ENCODE measurements around the gene FLYWCH2. TPM values are rescaled to one million over a fixed set of nuclear protein-coding genes. Genes with fewer than 3 reads are reported as not detected.

FLYWCH2 gene
- total RNA-seq, 2 experiments from 2014 or later, result 12.7 to 15.2 TPM

- CTCF ChIA-PET, result interaction anchor here (1.2 to 3.3 kb wide), 7 partner anchors 9 to 74 kb away, joined by 4 to 9 read pairs (median 6); no protein-coding TSS in a partner anchor
- H3K36me3 Mint-ChIP-seq (ENCODE audit: low read depth), result peaks cover 9% of the 10 kb centered on the region
- peak overlapping the region; percentile 88 for H3K4me3 Mint-ChIP-seq
- intact Hi-C loops (cut with micrococcal nuclease), result loop anchor here (1.0 to 10.0 kb wide), 2 partner anchors 8 to 242 kb away; no protein-coding TSS in a partner anchor
- peak; percentile 42 for DNase-seq
- peaks cover 25% of the 10 kb centered on the region for H3K4me1 Mint-ChIP-seq (ENCODE audit: low read depth)
- no peaks in the 10 kb centered on the region for H3K27me3 Mint-ChIP-seq (ENCODE audit: low read depth)
- H3K9me3 Mint-ChIP-seq, result no peaks in the 10 kb centered on the region
- H3K27ac Mint-ChIP-seq, result peak overlapping the region; percentile 79
These were observed 29.6 kb downstream of the FLYWCH2 start for GRCh38 chr16:2912330-2913199.

GRCh38 chr16:2913603-2914002 lies 30.6 kb downstream of the FLYWCH2 start:
- peaks cover 10% of the 10 kb centered on the region for H3K36me3 Mint-ChIP-seq (ENCODE audit: low read depth)
- CTCF ChIA-PET, result interaction anchor here (0.6 to 2.4 kb wide), 7 partner anchors 8 to 75 kb away, joined by 3 to 9 read pairs (median 6); no protein-coding TSS in a partner anchor
- no peak overlapping the region for H3K27ac Mint-ChIP-seq
- intact Hi-C loops (cut with micrococcal nuclease), result loop anchor here (10.0 kb wide), 1 partner anchor 241 kb away; no protein-coding TSS in a partner anchor
- DNase-seq, result no peak
- no peaks in the 10 kb centered on the region for H3K27me3 Mint-ChIP-seq (ENCODE audit: low read depth)
- no peaks in the 10 kb centered on the region for H3K9me3 Mint-ChIP-seq
- peaks cover 25% of the 10 kb centered on the region for H3K4me1 Mint-ChIP-seq (ENCODE audit: low read depth)
- no peak overlapping the region for H3K4me3 Mint-ChIP-seq

- peaks cover 25% of the 10 kb centered on the region for H3K4me1 Mint-ChIP-seq (ENCODE audit: low read depth)
- H3K27ac Mint-ChIP-seq, result peak overlapping the region; percentile 71
- no peaks in the 10 kb centered on the region for H3K27me3 Mint-ChIP-seq (ENCODE audit: low read depth)
- no peak overlapping the region for H3K4me3 Mint-ChIP-seq
- intact Hi-C loops (cut with micrococcal nuclease), result loop anchor here (10.0 kb wide), 1 partner anchor 241 kb away; no protein-coding TSS in a partner anchor
- CTCF ChIA-PET, result interaction anchor here (1.2 to 2.4 kb wide), 2 partner anchors 13 to 38 kb away, joined by 4 to 9 read pairs; no protein-coding TSS in a partner anchor
- peaks cover 10% of the 10 kb centered on the region for H3K36me3 Mint-ChIP-seq (ENCODE audit: low read depth)
- DNase-seq, result no peak
- H3K9me3 Mint-ChIP-seq, result no peaks in the 10 kb centered on the region
These were observed 31.2 kb downstream of the FLYWCH2 start for GRCh38 chr16:2914233-2914632.

GRCh38 chr16:2915196-2915929 lies 32.3 kb downstream of the FLYWCH2 start:
- intact Hi-C loops (cut with micrococcal nuclease), result loop anchor here (10.0 kb wide), 1 partner anchor 239 kb away; no protein-coding TSS in a partner anchor
- Mint-ChIP-seq H3K9me3 (no peaks in the 10 kb centered on the region), H3K27ac (peak overlapping the region; percentile 82), H3K4me1 (ENCODE audit: low read depth) (peaks cover 31% of the 10 kb centered on the region), H3K27me3 (ENCODE audit: low read depth) (no peaks in the 10 kb centered on the region), H3K36me3 (ENCODE audit: low read depth) (peaks cover 14% of the 10 kb centered on the region), H3K4me3 (no peak overlapping the region)
- no peak for DNase-seq
- CTCF ChIA-PET, result interaction anchor here (0.6 to 2.1 kb wide), 3 partner anchors 12 to 242 kb away, joined by 3 to 6 read pairs (median 3); no protein-coding TSS in a partner anchor

- intact Hi-C loops (cut with micrococcal nuclease), result loop anchor here (1.0 to 10.0 kb wide), 4 partner anchors 8 to 235 kb away; partner anchors contain the start of gene FLYWCH1
- peaks cover 14% of the 10 kb centered on the region for H3K4me1 Mint-ChIP-seq (ENCODE audit: low read depth)
- H3K27ac Mint-ChIP-seq, result peak overlapping the region; percentile 56
- DNase-seq, result peak; percentile 74
- H3K36me3 Mint-ChIP-seq (ENCODE audit: low read depth), result peaks cover 10% of the 10 kb centered on the region
- H3K27me3 Mint-ChIP-seq (ENCODE audit: low read depth), result no peaks in the 10 kb centered on the region
- H3K4me3 Mint-ChIP-seq, result no peak overlapping the region
- CTCF ChIA-PET, result interaction anchor here (0.6 to 2.6 kb wide), 12 partner anchors 10 to 484 kb away, joined by 3 to 9 read pairs (median 4); partner anchors contain the start of gene FLYWCH2
- no peaks in the 10 kb centered on the region for H3K9me3 Mint-ChIP-seq
These were observed 36.7 kb downstream of the FLYWCH2 start for GRCh38 chr16:2919511-2920255.

- Mint-ChIP-seq H3K4me1 (ENCODE audit: low read depth) (peaks cover 16% of the 10 kb centered on the region), H3K27me3 (ENCODE audit: low read depth) (no peaks in the 10 kb centered on the region), H3K27ac (no peak overlapping the region), H3K9me3 (no peaks in the 10 kb centered on the region), H3K4me3 (no peak overlapping the region), H3K36me3 (ENCODE audit: low read depth) (peaks cover 5% of the 10 kb centered on the region)
- intact Hi-C loops (cut with micrococcal nuclease), result no loop called here
- CTCF ChIA-PET, result interaction anchor here (0.6 kb wide), 1 partner anchor 53 kb away, joined by 3 read pairs; no protein-coding TSS in a partner anchor
- DNase-seq, result no peak
These were observed 40.5 kb downstream of the FLYWCH2 start for GRCh38 chr16:2923481-2923880.

GRCh38 chr16:2924901-2925755 lies 42.1 kb downstream of the FLYWCH2 start:
- DNase-seq, result no peak
- Mint-ChIP-seq H3K4me3 (no peak overlapping the region), H3K27ac (no peak overlapping the region), H3K27me3 (ENCODE audit: low read depth) (no peaks in the 10 kb centered on the region), H3K9me3 (no peaks in the 10 kb centered on the region), H3K4me1 (ENCODE audit: low read depth) (peaks cover 9% of the 10 kb centered on the region), H3K36me3 (ENCODE audit: low read depth) (peaks cover 1% of the 10 kb centered on the region)
- CTCF ChIA-PET, result interaction anchor here (1.7 kb wide), 1 partner anchor 50 kb away, joined by 4 read pairs; no protein-coding TSS in a partner anchor
- intact Hi-C loops (cut with micrococcal nuclease), result no loop called here

- H3K27ac Mint-ChIP-seq, result no peak overlapping the region
- peaks cover 1% of the 10 kb centered on the region for H3K36me3 Mint-ChIP-seq (ENCODE audit: low read depth)
- no peaks in the 10 kb centered on the region for H3K27me3 Mint-ChIP-seq (ENCODE audit: low read depth)
- DNase-seq, result no peak
- intact Hi-C loops (cut with micrococcal nuclease), result loop anchor here (2.0 kb wide), 2 partner anchors 51 to 87 kb away; no protein-coding TSS in a partner anchor
- CTCF ChIA-PET, result interaction anchor here (0.6 to 2.6 kb wide), 22 partner anchors 9 to 128 kb away, joined by 3 to 14 read pairs (median 6); partner anchors contain the start of genes FLYWCH1 and FLYWCH2
- peaks cover 9% of the 10 kb centered on the region for H3K4me1 Mint-ChIP-seq (ENCODE audit: low read depth)
- no peaks in the 10 kb centered on the region for H3K9me3 Mint-ChIP-seq
- no peak overlapping the region for H3K4me3 Mint-ChIP-seq
These were observed 43.1 kb downstream of the FLYWCH2 start for GRCh38 chr16:2925951-2926649.

GRCh38 chr16:2926650-2926999 lies 43.6 kb downstream of the FLYWCH2 start:
- intact Hi-C loops (cut with micrococcal nuclease), result loop anchor here (2.0 kb wide), 2 partner anchors 52 to 88 kb away; no protein-coding TSS in a partner anchor
- Mint-ChIP-seq H3K36me3 (ENCODE audit: low read depth) (no peaks in the 10 kb centered on the region), H3K27ac (no peak overlapping the region), H3K4me3 (no peak overlapping the region), H3K27me3 (ENCODE audit: low read depth) (no peaks in the 10 kb centered on the region), H3K4me1 (ENCODE audit: low read depth) (peaks cover 9% of the 10 kb centered on the region), H3K9me3 (no peaks in the 10 kb centered on the region)
- DNase-seq, result no peak
- CTCF ChIA-PET, result interaction anchor here (0.6 to 2.6 kb wide), 22 partner anchors 8 to 122 kb away, joined by 3 to 14 read pairs (median 6); partner anchors contain the start of genes FLYWCH1 and FLYWCH2

- Mint-ChIP-seq H3K36me3 (ENCODE audit: low read depth) (no peaks in the 10 kb centered on the region), H3K4me3 (no peak overlapping the region), H3K4me1 (ENCODE audit: low read depth) (peaks cover 9% of the 10 kb centered on the region), H3K27ac (no peak overlapping the region), H3K9me3 (no peaks in the 10 kb centered on the region), H3K27me3 (ENCODE audit: low read depth) (no peaks in the 10 kb centered on the region)
- CTCF ChIA-PET, result interaction anchor here (0.5 to 2.6 kb wide), 25 partner anchors 8 to 278 kb away, joined by 3 to 14 read pairs (median 6); partner anchors contain the start of genes FLYWCH1 and FLYWCH2
- DNase-seq, result peak; percentile 95
- intact Hi-C loops (cut with micrococcal nuclease), result loop anchor here (1.0 to 2.0 kb wide), 4 partner anchors 22 to 88 kb away; no protein-coding TSS in a partner anchor
These were observed 44.1 kb downstream of the FLYWCH2 start for GRCh38 chr16:2927010-2927646.
